GM19455 (cell line): Measurements from ENCODE around the gene WARS2.

Experiments
- ATAC-seq: cut with Tn5 transposase; IDR thresholded peaks from one replicate; pipeline ENCODE4 v1.9.1; 2021; ENCODE audit not compliant: unreplicated experiment

The WARS2 gene

GRCh38 chr1:119001181-119002027 is 139.0 kb downstream of the WARS2 start:
- no peak for ATAC-seq

GRCh38 chr1:119000371-119001180 is 139.9 kb downstream of the WARS2 start:
- ATAC-seq = no peak

- no peak for ATAC-seq
Measured at GRCh38 chr1:118999348-119000071, 140.9 kb downstream of the WARS2 start.

- no peak for ATAC-seq
Measured at GRCh38 chr1:118998171-118998570, 142.3 kb downstream of the WARS2 start.

- ATAC-seq = no peak
Measured at GRCh38 chr1:118997225-118997624, 143.2 kb downstream of the WARS2 start.

GRCh38 chr1:118995312-118996016 is 145.0 kb downstream of the WARS2 start:
- no peak for ATAC-seq

- no peak for ATAC-seq
Measured at GRCh38 chr1:118993700-118994026, 146.8 kb downstream of the WARS2 start.

- ATAC-seq = no peak
Measured at GRCh38 chr1:118992868-118993699, 147.4 kb downstream of the WARS2 start.

GRCh38 chr1:118992237-118992825 is 148.1 kb downstream of the WARS2 start:
- ATAC-seq = no peak

GRCh38 chr1:118991448-118991847 is 149.0 kb downstream of the WARS2 start:
- ATAC-seq = no peak

GRCh38 chr1:118990513-118991152 is 149.8 kb downstream of the WARS2 start:
- ATAC-seq = no peak

GRCh38 chr1:118989878-118990378 is 150.5 kb downstream of the WARS2 start:
- no peak for ATAC-seq

- ATAC-seq = no peak
Measured at GRCh38 chr1:118989006-118989815, 151.2 kb downstream of the WARS2 start.

GRCh38 chr1:118988186-118989005 is 152.1 kb downstream of the WARS2 start, which contains the start of gene TBX15:
TBX15 (minus strand) TSS chr1:118988343; CDS start chr1:118987795, 548 bp downstream.
- ATAC-seq = no peak

- ATAC-seq = no peak
Measured at GRCh38 chr1:118987468-118988185, 152.8 kb downstream of the WARS2 start.
